ENCODE results near the gene ZSCAN31. TPM values are rescaled to one million over a fixed set of nuclear protein-coding genes. Genes with fewer than 3 reads are reported as not detected.

Gene ZSCAN31
- total and polyA plus RNA-seq, 8 donors = 2.3 to 13.4 (median 8.1) TPM

- peak overlapping the region in 4 of 5 donors; percentile 79 to 89 (median 88) for H3K27ac ChIP-seq
- no peak for TF ChIP-seq EP300 (IDR thresholded peaks at IDR 0.05)
- TF ChIP-seq CTCF (IDR thresholded peaks at IDR 0.05) = no peak
- TF ChIP-seq POLR2AphosphoS5 (IDR thresholded peaks at IDR 0.05) = no peak
- TF ChIP-seq POLR2A (IDR thresholded peaks at IDR 0.05) = no peak
- intact Hi-C loops (cut with DNase I; ENCODE audit: low total_unique reads) = no loop called here
- 34 to 56% (median 48%) methylated on average over 2 of the region's 2 CpGs for WGBS, 5 donors
- H3K27me3 ChIP-seq = no peaks in the 10 kb centered on the region
- H3K9me3 ChIP-seq = no peaks in the 10 kb centered on the region
- peaks cover 27 to 66% (median 43%) of the 10 kb centered on the region in 4 donors for H3K4me1 ChIP-seq
- no peaks in the 10 kb centered on the region for H3K36me3 ChIP-seq
- peak overlapping the region in 2 of 4 donors; percentile 74 to 92 for H3K4me3 ChIP-seq
- no peak for DNase-seq
These were observed 15.6 kb upstream of the ZSCAN31 start for GRCh38 chr6:28351493-28351925.

DNA sequence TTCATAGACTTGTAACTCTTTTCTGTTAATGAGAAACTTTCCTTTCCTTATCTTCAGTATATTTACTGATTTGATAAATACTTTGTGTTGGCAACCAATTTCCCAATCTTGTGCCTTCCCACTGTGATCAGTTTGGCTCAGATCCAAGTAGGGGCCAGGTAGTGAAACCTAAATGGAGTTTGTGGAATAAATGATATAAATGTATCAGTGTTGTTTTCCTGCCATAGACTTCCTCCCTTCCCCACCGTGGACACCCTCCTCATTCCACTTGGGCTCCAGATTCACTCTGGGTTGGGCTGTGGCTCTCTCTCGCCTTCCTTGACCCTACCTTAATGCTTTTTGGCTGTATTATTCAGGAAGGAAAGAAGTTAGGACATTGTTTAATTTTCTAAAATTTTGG, 15.1 kb upstream of the ZSCAN31 start:
- WGBS, 5 donors = 26 to 50% (median 38%) methylated on average over 2 of the region's 2 CpGs

GRCh38 chr6:28349892-28350737, 14.2 kb upstream of the ZSCAN31 start, which contains the start of gene ZKSCAN3:
Gene ZKSCAN3 (plus strand): TSS chr6:28349947. CDS start chr6:28359587, 9,640 bp downstream.
- intact Hi-C loops (cut with DNase I; ENCODE audit: low total_unique reads) = no loop called here
- H3K27ac ChIP-seq = peak within 1 kb of the TSS; percentile 75 to 89 (median 87)

More for the DNA sequence above, 15.1 kb upstream of the ZSCAN31 start:
- peak overlapping the region; percentile 72 to 89 (median 87) for H3K27ac ChIP-seq
- DNase-seq = peak; percentile 45 to 67
- TF ChIP-seq POLR2A (IDR thresholded peaks at IDR 0.05) (no peak), CTCF (IDR thresholded peaks at IDR 0.05) (no peak), POLR2AphosphoS5 (IDR thresholded peaks at IDR 0.05) (peak in 1 of 3 donors; percentile 18), EP300 (IDR thresholded peaks at IDR 0.05) (no peak)
- no peaks in the 10 kb centered on the region for H3K9me3 ChIP-seq
- peak overlapping the region; percentile 61 to 92 (median 70) for H3K4me3 ChIP-seq
- intact Hi-C loops (cut with DNase I; ENCODE audit: low total_unique reads) = no loop called here
- H3K27me3 ChIP-seq = no peaks in the 10 kb centered on the region
- H3K4me1 ChIP-seq = peaks cover 24 to 62% (median 39%) of the 10 kb centered on the region in 4 donors
- no peaks in the 10 kb centered on the region for H3K36me3 ChIP-seq

More at GRCh38 chr6:28349892-28350737, 14.2 kb upstream of the ZSCAN31 start, which contains the start of gene ZKSCAN3:
- WGBS, 5 donors = 0 to 1% (median 1%) methylated on average over 28 to 30 of the region's 30 CpGs
- no peaks in the 10 kb centered on the region for H3K27me3 ChIP-seq
- H3K36me3 ChIP-seq = no peaks in the 10 kb centered on the region
- no peaks in the 10 kb centered on the region for H3K9me3 ChIP-seq
- H3K4me1 ChIP-seq = peaks cover 19 to 53% (median 33%) of the 10 kb centered on the region in 4 donors
- H3K4me3 ChIP-seq = peak within 1 kb of the TSS; percentile 61 to 92 (median 70)
- TF ChIP-seq EP300 (IDR thresholded peaks at IDR 0.05) (no peak), POLR2AphosphoS5 (IDR thresholded peaks at IDR 0.05) (peak; percentile 35 to 58 (median 46)), CTCF (IDR thresholded peaks at IDR 0.05) (no peak), POLR2A (IDR thresholded peaks at IDR 0.05) (no peak)
- DNase-seq = peak; percentile 86 to 95
